Endothelial cell of umbilical vein (primary cell): ENCODE data around the gene CDCA5. TPM values are rescaled to one million over a fixed set of nuclear protein-coding genes. Genes with fewer than 3 reads are reported as not detected.

ENCODE experiments used
- BruUV-seq: library from RNA; stranded (reverse); fragments of 400-500 nt; replicated peaks from 2 replicates; lab custom pipeline; 2021; lab: Mats Ljungman, UMichigan
- CTCF ChIA-PET: fragments of 300-600, 350-600 bp; sonication (Branson Sonifier 250); formaldehyde crosslinking; loops from one replicate; lab custom pipeline; 2021; ENCODE audit warnings: antibody characterized with exemption, inconsistent platforms; lab: Charles Lee
- POLR2A ChIA-PET: fragments of 300-600, 350-600 bp; sonication (Branson Sonifier 250); formaldehyde crosslinking; loops from one replicate; lab custom pipeline; 2021; ENCODE audit warnings: antibody characterized with exemption, inconsistent platforms; lab: Charles Lee
- DNase-seq: peaks from one replicate; pipeline ENCODE4 v3.0.0-alpha.2; 2011; ENCODE audit warnings: low read depth, low spot score
- FAIRE-seq: peaks from 2 replicates; lab custom pipeline; 2011; peaks lifted over from hg19 to GRCh38; lab: Jason Lieb, UNC
- H2AFZ ChIP-seq: 2 replicates; pipeline ENCODE4 v1.6.0; 2012; ENCODE audit warnings: low read depth, low read length, control low read depth, inconsistent platforms
- H3K27ac ChIP-seq: 2 replicates; pipeline ENCODE4 v1.5.1; 2011; ENCODE audit warnings: low read depth, mild to moderate bottlenecking, control low read depth, low read length, moderate library complexity; ENCODE audit not compliant: insufficient read depth
- H3K27me3 ChIP-seq, 2 experiments: 2 replicates each; pipeline versions ENCODE4 v1.6.0 to v1.6.1; 2011; ENCODE audit warnings: low read length in 2 of 2, mixed read lengths in 1 of 2; ENCODE audit not compliant: control insufficient read depth in 2 of 2, insufficient read depth in 2 of 2
- H3K36me3 ChIP-seq, 2 experiments: 2 replicates in 1 of 2; 3 replicates in 1 of 2; pipeline ENCODE4 v1.5.1; 2011; ENCODE audit warnings: low read length in 2 of 2, mild to moderate bottlenecking in 1 of 2, moderate library complexity in 1 of 2; ENCODE audit not compliant: control insufficient read depth in 2 of 2, insufficient read depth in 2 of 2; ENCODE audit errors: extremely low read depth in 1 of 2
- H3K4me1 ChIP-seq: 3 replicates; pipeline ENCODE4 v1.5.1; 2011; ENCODE audit warnings: mild to moderate bottlenecking, low read length; ENCODE audit not compliant: control insufficient read depth, insufficient read depth; ENCODE audit errors: extremely low read depth
- H3K4me2 ChIP-seq: 2 replicates; pipeline ENCODE4 v1.6.1; 2011; ENCODE audit warnings: low read length, control low read depth, mixed read lengths; ENCODE audit not compliant: insufficient read depth
- H3K4me3 ChIP-seq, 3 experiments: fragments of 200-600 bp in 1 of 3; sonication (generic), shearing (Covaris generic) in 1 of 3; replicated peaks in 1 of 3; 2 replicates each; pipeline ENCODE4 v1.5.1; 2011 to 2016; ENCODE audit warnings: control low read depth in 3 of 3, low read length in 3 of 3, mild to moderate bottlenecking in 2 of 3, inconsistent platforms in 1 of 3, low read depth in 1 of 3, moderate library complexity in 1 of 3; ENCODE audit not compliant: insufficient read depth in 1 of 3
- H3K79me2 ChIP-seq: 2 replicates; pipeline ENCODE4 v1.6.0; 2012; ENCODE audit warnings: low read length, inconsistent platforms; ENCODE audit not compliant: control insufficient read depth, insufficient read depth
- H3K9ac ChIP-seq: replicated peaks from 2 replicates; pipeline ENCODE3; 2011; ENCODE audit warnings: low read length, control low read depth; ENCODE audit not compliant: insufficient read depth; ENCODE audit errors: extremely low read depth
- H3K9me1 ChIP-seq: replicated peaks from 3 replicates; pipeline ENCODE4 v1.6.0; 2011; ENCODE audit warnings: mild to moderate bottlenecking, low read length; ENCODE audit not compliant: control insufficient read depth, insufficient read depth; ENCODE audit errors: extremely low read depth
- H3K9me3 ChIP-seq: replicated peaks from 2 replicates; pipeline ENCODE4 v1.5.1; 2012; ENCODE audit warnings: low read length, inconsistent platforms; ENCODE audit not compliant: control insufficient read depth, insufficient read depth
- H4K20me1 ChIP-seq: replicated peaks from 2 replicates; pipeline ENCODE3; 2011; ENCODE audit warnings: mild to moderate bottlenecking, low read length; ENCODE audit not compliant: control insufficient read depth, insufficient read depth; ENCODE audit errors: extremely low read depth
- FOS ChIP-seq: IDR thresholded peaks from 2 replicates; pipeline ENCODE4 v1.6.1; 2011; ENCODE audit warnings: mild to moderate bottlenecking, low read length, moderate library complexity, borderline replicate concordance; ENCODE audit not compliant: insufficient read depth
- MYC ChIP-seq: IDR thresholded peaks from one replicate; pipeline ENCODE4 v1.6.1; 2011; ENCODE audit warnings: mild to moderate bottlenecking, low read depth, low read length
- POLR2A ChIP-seq: IDR thresholded peaks from 2 replicates; pipeline ENCODE4 v1.6.1; 2012; ENCODE audit warnings: low read depth, mild to moderate bottlenecking, control low read depth, low read length
- POLR2AphosphoS5 ChIP-seq: IDR thresholded peaks from 2 replicates; pipeline ENCODE4 v1.6.1; 2012; ENCODE audit warnings: low read depth, mild to moderate bottlenecking, control low read depth, low read length, moderate library complexity; ENCODE audit not compliant: insufficient read depth
- dilution Hi-C: fragments of 300-500 bp; cut with MboI; formaldehyde crosslinking; loops from one replicate; pipeline ENCODE4 v1.15.0; 2019; ENCODE audit warnings: low sequenced_read_pairs; ENCODE audit not compliant: extremely low pct_ligation_motif_present
- intact Hi-C: fragments of 100-400 bp; cut with micrococcal nuclease; formaldehyde crosslinking; loops from one replicate; pipeline ENCODE4 v1.10.0; 2022
- polyA plus RNA-seq, 4 experiments: library from polyadenylated mRNA; depleted of rRNA in 3 of 4; stranded (reverse) in 3 of 4; unstranded in 1 of 4; fragments of >200 nt; gene quantifications; 2 replicates each; pipeline versions ENCODE4 v1.2.1 to v1.2.3, GENCODE V29; 2011 to 2012; ENCODE audit warnings: missing spikeins in 1 of 4
- total RNA-seq: library from RNA; stranded (reverse); gene quantifications from 2 replicates; pipeline ENCODE4 v1.2.3, GENCODE V29; 2021
- TF ChIP-seq, protein P1 (sequence below), 2 donors: IDR thresholded peaks; 1 replicate in 1 of 2; 2 replicates in 1 of 2; pipeline ENCODE4 v1.5.1; 2011; ENCODE audit warnings: low read length in 2 of 2, mild to moderate bottlenecking in 2 of 2, moderate library complexity in 2 of 2, control low read depth in 1 of 2, inconsistent platforms in 1 of 2, low read depth in 1 of 2; ENCODE audit not compliant: insufficient read depth in 1 of 2; ENCODE audit errors: extremely low read depth in 1 of 2
- TF ChIP-seq, protein P2 (sequence below): IDR thresholded peaks from 2 replicates; pipeline ENCODE4 v1.6.1; 2011; ENCODE audit not compliant: insufficient read depth, insufficient read length

Gene CDCA5
- total and polyA plus RNA-seq, 2 donors (not counting 3 experiments of a cell fraction or from before 2014, with no cell fraction given): 16.4 to 35.7 TPM

DNA sequence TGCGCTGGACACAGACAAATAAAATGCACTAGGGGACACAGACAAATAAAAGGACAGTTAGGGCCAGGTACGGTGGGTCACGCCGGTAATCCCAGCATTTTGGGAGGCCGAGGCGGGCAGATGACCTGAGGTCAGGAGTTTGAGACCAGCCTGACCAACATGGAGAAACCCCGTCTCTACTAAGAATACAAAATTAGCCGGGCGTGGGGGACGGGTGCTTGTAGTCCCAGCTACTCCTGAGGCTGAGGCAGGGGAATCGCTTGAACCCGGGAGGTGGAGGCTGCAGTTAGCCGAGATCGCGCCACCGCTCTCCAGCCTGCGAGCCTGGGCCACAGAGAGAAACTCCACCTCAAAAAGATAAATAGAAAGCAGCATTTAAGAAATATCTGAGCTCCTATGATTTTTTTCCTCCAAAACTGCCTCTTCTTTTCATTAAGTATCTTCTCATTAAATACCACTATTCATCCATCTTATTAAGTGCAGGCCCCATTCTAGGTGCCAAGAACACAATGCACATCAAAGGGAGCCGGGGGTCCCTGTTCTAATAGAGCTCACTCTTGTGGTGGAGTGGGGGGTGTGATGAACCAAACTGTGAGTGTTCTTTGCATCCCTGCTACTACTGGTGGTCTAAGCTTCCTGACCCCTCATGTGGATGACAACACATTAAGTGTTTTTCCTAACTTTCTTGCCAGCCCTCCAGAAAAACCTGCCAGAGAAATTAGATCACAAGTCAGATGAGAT lies 34.4 kb upstream of the CDCA5 start:
- Histone ChIP-seq H3K9me3 (no peaks in the 10 kb centered on the region), H3K9ac (no peak overlapping the region), H3K9me1 (no peaks in the 10 kb centered on the region), H4K20me1 (no peaks in the 10 kb centered on the region), H2AFZ (no peak overlapping the region), H3K4me2 (no peak overlapping the region), H3K4me3 (no peak overlapping the region), H3K27me3 (no peaks in the 10 kb centered on the region), H3K36me3 (peaks cover 7 to 13% of the 10 kb centered on the region in 2 experiments), H3K4me1 (peaks cover 18% of the 10 kb centered on the region), H3K79me2 (peaks cover 33% of the 10 kb centered on the region), H3K27ac (no peak overlapping the region)
- CTCF ChIA-PET: interaction anchor here (1.4 to 2.3 kb wide), 5 partner anchors 13 to 331 kb away, joined by 3 to 17 read pairs (median 4); partner anchors contain the start of genes ARL2 and CDC42EP2
- intact Hi-C loops (loop anchor here (2.0 kb wide), 1 partner anchor 199 kb away; no protein-coding TSS in a partner anchor), dilution Hi-C loops (no loop called here)
- no peak for DNase-seq
- POLR2A ChIA-PET: interaction anchor here (1.4 to 1.5 kb wide), 2 partner anchors 10 to 17 kb away, joined by 3 to 4 read pairs; no protein-coding TSS in a partner anchor
- TF ChIP-seq, protein P1, sequence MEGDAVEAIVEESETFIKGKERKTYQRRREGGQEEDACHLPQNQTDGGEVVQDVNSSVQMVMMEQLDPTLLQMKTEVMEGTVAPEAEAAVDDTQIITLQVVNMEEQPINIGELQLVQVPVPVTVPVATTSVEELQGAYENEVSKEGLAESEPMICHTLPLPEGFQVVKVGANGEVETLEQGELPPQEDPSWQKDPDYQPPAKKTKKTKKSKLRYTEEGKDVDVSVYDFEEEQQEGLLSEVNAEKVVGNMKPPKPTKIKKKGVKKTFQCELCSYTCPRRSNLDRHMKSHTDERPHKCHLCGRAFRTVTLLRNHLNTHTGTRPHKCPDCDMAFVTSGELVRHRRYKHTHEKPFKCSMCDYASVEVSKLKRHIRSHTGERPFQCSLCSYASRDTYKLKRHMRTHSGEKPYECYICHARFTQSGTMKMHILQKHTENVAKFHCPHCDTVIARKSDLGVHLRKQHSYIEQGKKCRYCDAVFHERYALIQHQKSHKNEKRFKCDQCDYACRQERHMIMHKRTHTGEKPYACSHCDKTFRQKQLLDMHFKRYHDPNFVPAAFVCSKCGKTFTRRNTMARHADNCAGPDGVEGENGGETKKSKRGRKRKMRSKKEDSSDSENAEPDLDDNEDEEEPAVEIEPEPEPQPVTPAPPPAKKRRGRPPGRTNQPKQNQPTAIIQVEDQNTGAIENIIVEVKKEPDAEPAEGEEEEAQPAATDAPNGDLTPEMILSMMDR (IDR thresholded peaks at IDR 0.05; ENCODE audit: extremely low read depth in 1 of 2, insufficient read depth in 1 of 2, low read depth in 1 of 2, low read length in 2 of 2): no peak
- no peak for TF ChIP-seq FOS
- TF ChIP-seq, protein P2, sequence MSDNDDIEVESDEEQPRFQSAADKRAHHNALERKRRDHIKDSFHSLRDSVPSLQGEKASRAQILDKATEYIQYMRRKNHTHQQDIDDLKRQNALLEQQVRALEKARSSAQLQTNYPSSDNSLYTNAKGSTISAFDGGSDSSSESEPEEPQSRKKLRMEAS: no peak
- no peak for TF ChIP-seq MYC
- no peak for TF ChIP-seq POLR2AphosphoS5
- TF ChIP-seq POLR2A: no peak
- no TSS peak for BruUV-seq
- FAIRE-seq: no peak
